Gastroesophageal sphincter (tissue), 2 donors: ENCODE data around the gene SH3GL3.

Experiments
- POLR2A ChIP-seq, 2 donors: fragments of 450-650 bp; IDR thresholded peaks; one replicate each; pipeline ENCODE4 v1.6.1; 2017; ENCODE audit warnings: antibody characterized with exemption in 2 of 2, mild to moderate bottlenecking in 2 of 2, moderate library complexity in 1 of 2
- POLR2AphosphoS5 ChIP-seq: sonication (generic); formaldehyde crosslinking; IDR thresholded peaks from one replicate; pipeline ENCODE4 v1.6.1; 2017; ENCODE audit warnings: antibody characterized with exemption

DNA sequence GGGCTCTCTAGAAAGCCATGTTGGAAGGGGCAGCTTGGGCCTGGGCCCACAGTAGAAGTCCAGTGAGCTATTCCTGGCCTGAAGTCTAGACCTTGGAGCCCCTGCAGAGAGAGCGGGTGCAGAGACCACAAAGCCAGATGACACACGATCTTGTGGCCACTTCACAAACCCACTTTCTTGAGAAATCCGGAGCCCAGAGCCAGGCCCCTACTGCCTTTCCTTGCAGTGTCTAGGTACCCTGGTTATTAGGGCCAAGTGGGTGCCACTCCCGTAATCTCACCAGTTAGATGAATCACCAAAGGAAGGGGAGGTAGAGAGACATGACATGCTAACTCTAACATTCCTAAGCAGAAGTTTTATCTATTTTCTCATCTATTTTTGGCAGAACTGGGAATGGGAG is 134.2 kb downstream of the SH3GL3 start:
- TF ChIP-seq POLR2AphosphoS5 (no peak), POLR2A (IDR thresholded peaks at IDR 0.05) (no peak)
